Measurements from ENCODE around the gene MISP. TPM values are rescaled to one million over a fixed set of nuclear protein-coding genes. Genes with fewer than 3 reads are reported as not detected.

MISP gene
- total and polyA plus RNA-seq, 10 of the 15 experiments (the other 5 are each of a cell fraction or from before 2014, with no cell fraction given) = not detected

GRCh38 chr19:722553-723101, 28.3 kb upstream of the MISP start (continued):
- 0 out of 2 replicates have a peak, but pooled peaks have one; percentile 13 for TF ChIP-seq GATAD2B (conservative IDR thresholded peaks at IDR 0.05; ENCODE audit: low read depth)
- no peak for TF ChIP-seq BACH1 (IDR thresholded peaks at IDR 0.05; ENCODE audit: borderline replicate concordance)
- TF ChIP-seq TARDBP (IDR thresholded peaks at IDR 0.05; ENCODE audit: borderline replicate concordance) = no peak
- TF ChIP-seq CBFB (IDR thresholded peaks at IDR 0.05; ENCODE audit: low read depth) = no peak

GRCh38 chr19:723247-723646, 27.7 kb upstream of the MISP start:
- ATAC-seq (no peak), FAIRE-seq (no peak), DNase-seq (ENCODE audit: low read depth, low spot score) (no peak)
- Histone ChIP-seq H3K27me3 (replicated peaks in 1 of 2; ENCODE audit: control insufficient read depth in 2 of 2, insufficient read depth in 2 of 2, low read length in 1 of 2) (no peaks in the 10 kb centered on the region), H3K9me3 (replicated peaks; ENCODE audit: control insufficient read depth, insufficient read depth, low read length) (no peaks in the 10 kb centered on the region), H3K79me2 (ENCODE audit: control insufficient read depth, insufficient read depth, low read length) (no peaks in the 10 kb centered on the region), H3K4me2 (ENCODE audit: control insufficient read depth, insufficient read depth) (no peak overlapping the region), H2AFZ (ENCODE audit: control insufficient read depth, low read depth, low read length) (no peak overlapping the region), H3K27ac (ENCODE audit: control insufficient read depth, insufficient read depth) (no peak overlapping the region), H3K4me3 (no peak overlapping the region), H3K4me1 (ENCODE audit: control insufficient read depth, insufficient read depth, low read length) (no peaks in the 10 kb centered on the region), H3K9ac (ENCODE audit: control insufficient read depth, insufficient read depth, low read length) (no peak overlapping the region), H4K20me1 (ENCODE audit: control insufficient read depth, insufficient read depth) (no peaks in the 10 kb centered on the region), H3K36me3 (ENCODE audit: control insufficient read depth in 2 of 2, insufficient read depth in 2 of 2, low read length in 1 of 2) (no peaks in the 10 kb centered on the region)
- in situ Hi-C loops (cut with MboI) = no loop called here
- ChIA-PET POLR2A (interaction anchor here (0.6 to 1.0 kb wide), 4 partner anchors 9 to 75 kb away, joined by 3 to 5 read pairs (median 4); no protein-coding TSS in a partner anchor), SMC1A (ENCODE audit: uncharacterized antibody, unreplicated experiment) (interaction anchor here (1.5 kb wide), 1 partner anchor 45 kb away, joined by 3 read pairs; no protein-coding TSS in a partner anchor), CTCF (no interaction called here), RAD21 (ENCODE audit: unreplicated experiment) (interaction anchor here (0.8 kb wide), 1 partner anchor 9 kb away, joined by 3 read pairs; no protein-coding TSS in a partner anchor)
- BruUV-seq (replicated peaks) = no TSS peak
- intact Hi-C loops (cut with micrococcal nuclease; ENCODE audit: unreplicated experiment) = no loop called here
- 47% methylated on average over 12 of the region's 13 CpGs for WGBS (ENCODE audit: insufficient coverage, insufficient replicate concordance, low lambda C conversion rate, missing lambda C conversion rate)
- TF ChIP-seq EP300 (IDR thresholded peaks at IDR 0.05; ENCODE audit: borderline replicate concordance in 1 of 2, control insufficient read depth in 1 of 2, low read depth in 2 of 2, low read length in 2 of 2) (no peak), ESRRA (IDR thresholded peaks at IDR 0.05; ENCODE audit: low read length) (no peak), BACH1 (IDR thresholded peaks at IDR 0.05; ENCODE audit: borderline replicate concordance) (no peak), ZNF217 (IDR thresholded peaks at IDR 0.05) (no peak), MAX (IDR thresholded peaks at IDR 0.05; ENCODE audit: low read depth, low read length) (no peak), TCF12 (IDR thresholded peaks at IDR 0.05; ENCODE audit: low read depth, low read length) (no peak), JUND (IDR thresholded peaks at IDR 0.05; ENCODE audit: low read depth, low read length) (no peak), BCL3 (IDR thresholded peaks at IDR 0.05; ENCODE audit: borderline replicate concordance, insufficient read depth, low read depth, low read length, poor library complexity, severe bottlenecking) (no peak), CHD2 (IDR thresholded peaks at IDR 0.05; ENCODE audit: borderline replicate concordance, low read depth, low read length) (no peak), ASH2L (IDR thresholded peaks at IDR 0.05; ENCODE audit: borderline replicate concordance, low read depth) (no peak), BHLHE40 (IDR thresholded peaks at IDR 0.05; ENCODE audit: borderline replicate concordance in 1 of 2, low read depth in 2 of 2, low read length in 1 of 2) (no peak), BCL11A (IDR thresholded peaks at IDR 0.05; ENCODE audit: low read depth, low read length) (no peak), CEBPZ (IDR thresholded peaks at IDR 0.05; ENCODE audit: low read depth, low read length) (no peak), TCF3 (IDR thresholded peaks at IDR 0.05; ENCODE audit: borderline replicate concordance, insufficient read depth, low read depth, low read length) (no peak)

Data from GM12878 (cell line).